IPS-20b (cell line): ENCODE data around the gene PCDHGA9.
"Not testable (repeated sequence)": the region's sequence is repeated elsewhere in the genome, so short reads cannot be mapped to it uniquely, and the experiment has no call there.

ENCODE experiments used
- H3K27ac ChIP-seq: one replicate; pipeline ENCODE4 v1.5.1; 2013; ENCODE audit warnings: low read length
- H3K27me3 ChIP-seq: 2 replicates; pipeline ENCODE4 v1.6.1; 2013; ENCODE audit warnings: mild to moderate bottlenecking, low read length, inconsistent platforms; ENCODE audit not compliant: insufficient read depth
- H3K36me3 ChIP-seq: 2 replicates; pipeline ENCODE4 v1.6.1; 2013; ENCODE audit warnings: low read depth, mild to moderate bottlenecking, inconsistent platforms, low read length, moderate library complexity; ENCODE audit not compliant: insufficient read depth
- H3K4me1 ChIP-seq: 2 replicates; pipeline ENCODE4 v1.6.1; 2013; ENCODE audit warnings: mild to moderate bottlenecking, control low read depth, inconsistent platforms, low read length, moderate library complexity; ENCODE audit not compliant: insufficient read depth
- H3K4me3 ChIP-seq: 2 replicates; pipeline ENCODE4 v1.5.1; 2013; ENCODE audit warnings: mild to moderate bottlenecking, low read length, inconsistent platforms
- H3K9ac ChIP-seq: 2 replicates; pipeline ENCODE4 v1.6.1; 2013; ENCODE audit warnings: low read depth, mild to moderate bottlenecking, inconsistent platforms, low read length, moderate library complexity
- H3K9me3 ChIP-seq: 2 replicates; pipeline ENCODE4 v1.6.1; 2013; ENCODE audit warnings: mild to moderate bottlenecking, low read depth, low read length, inconsistent platforms; ENCODE audit not compliant: insufficient read depth

Gene PCDHGA9

DNA sequence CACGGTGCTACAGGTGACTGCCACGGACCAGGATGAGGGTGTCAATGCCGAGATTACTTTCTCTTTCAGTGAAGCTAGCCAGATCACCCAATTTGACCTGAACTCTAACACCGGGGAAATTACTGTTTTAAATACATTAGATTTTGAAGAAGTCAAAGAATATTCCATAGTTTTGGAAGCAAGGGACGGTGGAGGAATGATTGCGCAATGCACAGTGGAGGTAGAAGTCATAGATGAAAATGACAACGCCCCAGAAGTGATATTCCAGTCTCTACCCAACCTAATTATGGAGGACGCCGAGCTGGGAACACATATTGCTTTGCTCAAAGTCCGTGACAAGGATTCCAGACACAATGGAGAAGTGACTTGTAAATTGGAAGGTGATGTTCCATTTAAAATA, 13.9 kb upstream of the PCDHGA9 start:
- Histone ChIP-seq H3K27me3 (no peaks in the 10 kb centered on the region), H3K9ac (no peak overlapping the region), H3K9me3 (peaks cover 74% of the 10 kb centered on the region), H3K36me3 (no peaks in the 10 kb centered on the region), H3K4me1 (no peaks in the 10 kb centered on the region), H3K27ac (no peak overlapping the region), H3K4me3 (no peak overlapping the region; the same call in 1 of the 2 replicates)

- no peak overlapping the region for H3K4me3 ChIP-seq
Measured at GRCh38 chr5:141389153-141390042, 13.2 kb upstream of the PCDHGA9 start.

GRCh38 chr5:141392429-141393198, 10.0 kb upstream of the PCDHGA9 start, which contains the start of gene PCDHGA8:
Gene PCDHGA8 (plus strand): TSS chr5:141392633. CDS start chr5:141392814, 181 bp downstream.
- Histone ChIP-seq H3K27me3 (no peaks in the 10 kb centered on the region), H3K4me3 (no peak within 1 kb of the TSS; the same call in 1 of the 2 replicates), H3K9ac (no peak within 1 kb of the TSS), H3K36me3 (no peaks in the 10 kb centered on the region), H3K27ac (no peak within 1 kb of the TSS), H3K4me1 (no peaks in the 10 kb centered on the region), H3K9me3 (peaks cover 86% of the 10 kb centered on the region)

More at GRCh38 chr5:141389153-141390042, 13.2 kb upstream of the PCDHGA9 start:
- Histone ChIP-seq H3K36me3 (no peaks in the 10 kb centered on the region), H3K27ac (no peak overlapping the region), H3K4me1 (no peaks in the 10 kb centered on the region), H3K9ac (no peak overlapping the region), H3K9me3 (peaks cover 74% of the 10 kb centered on the region), H3K27me3 (no peaks in the 10 kb centered on the region)

GRCh38 chr5:141393267-141393666, 9.3 kb upstream of the PCDHGA9 start:
- no peaks in the 10 kb centered on the region for H3K36me3 ChIP-seq
- H3K4me3 ChIP-seq = no peak overlapping the region; the same call in 1 of the 2 replicates
- H3K9ac ChIP-seq = no peak overlapping the region
- H3K27me3 ChIP-seq = no peaks in the 10 kb centered on the region
- no peaks in the 10 kb centered on the region for H3K4me1 ChIP-seq
- H3K9me3 ChIP-seq = peaks cover 85% of the 10 kb centered on the region
- no peak overlapping the region for H3K27ac ChIP-seq

DNA sequence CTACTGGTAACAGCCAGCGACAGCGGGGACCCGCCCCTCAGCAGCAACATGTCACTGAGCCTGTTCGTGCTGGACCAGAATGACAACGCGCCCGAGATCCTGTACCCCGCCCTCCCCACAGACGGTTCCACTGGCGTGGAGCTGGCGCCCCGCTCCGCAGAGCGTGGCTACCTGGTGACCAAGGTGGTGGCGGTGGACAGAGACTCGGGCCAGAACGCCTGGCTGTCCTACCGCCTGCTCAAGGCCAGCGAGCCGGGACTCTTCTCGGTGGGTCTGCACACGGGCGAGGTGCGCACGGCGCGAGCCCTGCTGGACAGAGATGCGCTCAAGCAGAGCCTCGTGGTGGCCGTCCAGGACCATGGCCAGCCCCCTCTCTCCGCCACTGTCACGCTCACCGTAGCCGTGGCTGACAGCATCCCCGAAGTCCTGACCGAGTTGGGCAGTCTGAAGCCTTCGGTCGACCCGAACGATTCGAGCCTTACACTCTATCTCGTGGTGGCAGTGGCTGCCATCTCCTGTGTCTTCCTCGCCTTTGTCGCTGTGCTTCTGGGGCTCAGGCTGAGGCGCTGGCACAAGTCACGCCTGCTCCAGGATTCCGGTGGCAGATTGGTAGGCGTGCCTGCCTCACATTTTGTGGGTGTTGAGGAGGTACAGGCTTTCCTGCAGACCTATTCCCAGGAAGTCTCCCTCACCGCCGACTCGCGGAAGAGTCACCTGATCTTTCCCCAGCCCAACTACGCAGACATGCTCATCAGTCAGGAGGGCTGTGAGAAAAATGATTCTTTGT, 8.0 kb upstream of the PCDHGA9 start:
- not testable (repeated sequence) for H3K9ac ChIP-seq, H3K4me3 ChIP-seq, H3K27me3 ChIP-seq, H3K4me1 ChIP-seq, H3K36me3 ChIP-seq, H3K27ac ChIP-seq
- H3K9me3 ChIP-seq = peaks cover 86% of the 10 kb centered on the region

DNA sequence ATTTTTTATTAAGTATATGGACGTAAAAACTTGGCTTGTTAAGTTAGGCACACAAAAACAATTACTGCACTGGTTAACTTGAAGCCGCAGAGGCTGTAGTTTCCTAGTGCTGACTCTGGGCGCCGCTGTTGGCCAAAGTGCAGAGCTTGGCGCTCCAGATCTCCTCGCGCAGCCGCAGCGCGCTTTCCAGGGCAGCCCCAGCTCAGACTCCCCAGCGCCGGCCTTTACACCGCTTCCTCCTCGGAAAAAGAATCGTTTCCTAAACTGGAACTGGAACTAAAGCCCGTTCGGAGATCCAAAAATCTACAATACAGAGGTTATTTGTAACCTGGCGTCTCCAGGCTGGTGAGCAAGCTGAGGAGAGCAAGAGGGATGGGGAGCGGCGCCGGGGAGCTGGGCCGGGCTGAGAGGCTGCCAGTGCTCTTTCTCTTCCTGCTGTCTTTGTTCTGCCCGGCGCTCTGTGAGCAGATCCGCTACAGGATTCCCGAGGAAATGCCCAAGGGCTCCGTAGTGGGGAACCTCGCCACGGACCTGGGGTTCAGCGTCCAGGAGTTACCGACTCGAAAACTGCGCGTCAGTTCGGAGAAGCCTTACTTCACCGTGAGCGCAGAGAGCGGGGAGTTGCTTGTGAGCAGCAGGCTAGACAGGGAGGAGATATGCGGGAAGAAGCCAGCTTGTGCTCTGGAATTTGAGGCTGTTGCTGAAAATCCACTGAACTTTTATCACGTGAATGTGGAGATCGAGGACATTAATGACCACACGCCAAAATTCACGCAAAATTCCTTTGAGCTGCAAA, 4.6 kb upstream of the PCDHGA9 start, which contains the start of gene PCDHGB5:
TSS of gene PCDHGB5 (plus strand) at position 192 of the 796 bp plus-strand sequence. CDS start at position 373, 181 bp downstream.
- H3K4me1 ChIP-seq, H3K36me3 ChIP-seq, H3K9ac ChIP-seq, H3K4me3 ChIP-seq, H3K27ac ChIP-seq, H3K27me3 ChIP-seq: not testable (repeated sequence)
- peaks cover 79% of the 10 kb centered on the region for H3K9me3 ChIP-seq

GRCh38 chr5:141398608-141399007, 4.0 kb upstream of the PCDHGA9 start:
- Histone ChIP-seq H3K27me3 (no peaks in the 10 kb centered on the region), H3K9ac (no peak overlapping the region), H3K36me3 (no peaks in the 10 kb centered on the region), H3K4me1 (no peaks in the 10 kb centered on the region), H3K4me3 (no peak overlapping the region), H3K9me3 (peaks cover 74% of the 10 kb centered on the region), H3K27ac (no peak overlapping the region)

DNA sequence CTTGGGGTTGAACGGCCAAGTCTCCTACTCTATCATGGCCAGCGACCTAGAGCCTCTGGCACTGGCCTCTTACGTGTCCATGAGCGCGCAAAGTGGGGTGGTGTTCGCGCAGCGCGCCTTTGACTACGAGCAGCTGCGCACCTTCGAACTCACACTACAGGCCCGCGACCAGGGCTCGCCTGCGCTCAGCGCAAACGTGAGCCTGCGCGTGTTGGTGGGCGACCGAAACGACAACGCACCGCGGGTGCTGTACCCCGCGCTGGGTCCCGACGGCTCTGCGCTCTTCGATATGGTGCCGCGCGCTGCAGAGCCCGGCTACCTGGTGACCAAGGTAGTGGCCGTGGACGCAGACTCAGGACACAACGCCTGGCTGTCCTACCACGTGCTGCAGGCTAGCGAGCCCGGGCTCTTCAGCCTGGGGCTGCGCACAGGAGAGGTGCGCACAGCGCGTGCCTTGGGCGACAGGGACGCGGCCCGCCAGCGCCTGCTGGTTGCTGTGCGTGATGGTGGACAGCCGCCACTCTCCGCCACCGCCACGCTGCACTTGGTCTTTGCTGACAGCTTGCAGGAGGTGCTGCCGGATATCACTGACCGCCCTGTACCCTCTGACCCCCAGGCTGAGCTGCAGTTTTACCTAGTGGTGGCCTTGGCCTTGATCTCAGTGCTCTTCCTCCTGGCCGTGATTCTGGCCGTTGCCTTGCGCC, 2.9 kb upstream of the PCDHGA9 start:
- no peak overlapping the region for H3K4me3 ChIP-seq
- no peaks in the 10 kb centered on the region for H3K36me3 ChIP-seq
- H3K27me3 ChIP-seq = no peaks in the 10 kb centered on the region
- no peak overlapping the region for H3K27ac ChIP-seq
- peaks cover 65% of the 10 kb centered on the region for H3K9me3 ChIP-seq
- no peaks in the 10 kb centered on the region for H3K4me1 ChIP-seq
- H3K9ac ChIP-seq = no peak overlapping the region

DNA sequence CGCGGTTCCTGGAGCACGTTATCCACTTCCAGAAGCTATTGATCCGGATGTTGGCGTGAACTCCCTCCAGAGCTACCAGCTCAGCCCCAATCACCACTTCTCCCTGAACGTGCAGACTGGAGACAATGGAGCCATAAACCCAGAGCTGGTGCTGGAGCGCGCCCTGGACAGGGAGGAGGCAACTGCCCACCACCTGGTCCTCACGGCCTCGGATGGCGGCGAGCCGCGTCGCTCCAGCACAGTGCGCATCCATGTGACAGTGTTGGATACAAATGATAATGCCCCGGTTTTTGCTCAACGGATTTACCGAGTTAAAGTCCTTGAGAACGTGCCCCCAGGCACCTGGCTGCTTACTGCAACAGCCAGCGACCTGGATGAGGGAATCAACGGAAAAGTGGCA, 809 bp downstream of the PCDHGA9 start:
- H3K27me3 ChIP-seq = peaks cover under 1% of the 10 kb centered on the region; the same call in 1 of the 2 replicates
- H3K4me3 ChIP-seq = no peak overlapping the region
- H3K4me1 ChIP-seq = no peaks in the 10 kb centered on the region
- H3K9me3 ChIP-seq = peaks cover 37% of the 10 kb centered on the region
- no peak overlapping the region for H3K9ac ChIP-seq
- no peaks in the 10 kb centered on the region for H3K36me3 ChIP-seq
- H3K27ac ChIP-seq = no peak overlapping the region

DNA sequence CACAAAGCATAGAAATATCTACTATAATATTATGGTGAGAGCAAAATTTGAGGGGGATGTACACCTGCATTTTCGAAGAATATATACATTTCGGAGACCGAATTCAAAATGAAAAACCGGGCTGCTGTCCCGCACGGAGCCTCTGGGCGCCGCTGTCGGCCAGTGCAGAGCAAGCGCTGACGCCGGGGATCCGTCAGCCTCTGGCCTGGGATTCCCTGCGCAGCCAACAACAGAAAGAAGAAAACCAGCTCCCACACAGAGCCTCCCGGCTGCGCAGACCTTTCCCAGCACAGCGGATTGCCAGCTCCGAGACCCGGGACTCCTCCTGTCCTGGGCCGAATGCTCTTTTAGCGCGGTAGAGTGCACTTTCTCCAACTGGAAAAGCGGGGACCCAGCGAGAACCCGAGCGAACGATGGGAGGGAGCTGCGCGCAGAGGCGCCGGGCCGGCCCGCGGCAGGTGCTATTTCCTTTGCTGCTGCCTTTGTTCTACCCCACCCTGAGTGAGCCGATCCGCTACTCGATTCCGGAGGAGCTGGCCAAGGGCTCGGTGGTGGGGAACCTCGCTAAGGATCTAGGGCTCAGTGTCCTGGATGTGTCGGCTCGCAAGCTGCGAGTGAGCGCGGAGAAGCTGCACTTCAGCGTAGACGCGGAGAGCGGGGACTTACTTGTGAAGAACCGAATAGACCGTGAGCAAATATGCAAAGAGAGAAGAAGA, 5.4 kb downstream of the PCDHGA9 start, which contains the start of gene PCDHGB6:
TSS of gene PCDHGB6 (plus strand) at position 232 of the 716 bp plus-strand sequence. CDS start at position 414, 182 bp downstream.
- peaks cover 16% of the 10 kb centered on the region; the same call in 1 of the 2 replicates for H3K9me3 ChIP-seq
- H3K9ac ChIP-seq = peak within 1 kb of the TSS; percentile 76
- H3K4me1 ChIP-seq, H3K27ac ChIP-seq, H3K36me3 ChIP-seq: not testable (repeated sequence)
- H3K4me3 ChIP-seq = peak within 1 kb of the TSS; percentile 84
- H3K27me3 ChIP-seq = peaks cover 12% of the 10 kb centered on the region
